Thyroid gland (tissue), 4 donors: ENCODE results near the gene MAN1B1. TPM values are rescaled to one million over a fixed set of nuclear protein-coding genes. Genes with fewer than 3 reads are reported as not detected.

Experiments
- DNase-seq, 2 donors: peaks; one replicate each; pipeline ENCODE4 v3.0.0-alpha.2; 2019
- H3K27ac ChIP-seq, 3 donors: fragments of 200-600 bp; sonication (generic); 1 replicate in 2 of 3; 2 replicates in 1 of 3; pipeline ENCODE4 v1.5.1; 2016 to 2019; ENCODE audit warnings: mild to moderate bottlenecking in 1 of 3, moderate library complexity in 1 of 3
- H3K27me3 ChIP-seq: fragments of 200-600 bp; sonication (generic); one replicate; pipeline ENCODE4 v1.5.1; 2019
- H3K36me3 ChIP-seq, 2 donors: fragments of 200-600 bp; sonication (generic); one replicate each; pipeline ENCODE4 v1.5.1; 2016 to 2019
- H3K4me1 ChIP-seq, 2 donors: fragments of 200-600 bp; sonication (generic); one replicate each; pipeline ENCODE4 v1.5.1; 2017 to 2019
- H3K4me3 ChIP-seq, 3 donors: fragments of 200-600 bp; sonication (generic); replicated peaks in 1 of 3; 1 replicate in 2 of 3; 2 replicates in 1 of 3; pipeline ENCODE4 v1.5.1; 2016; ENCODE audit warnings: mild to moderate bottlenecking in 1 of 3
- H3K9me3 ChIP-seq: fragments of 200-600 bp; sonication (generic); one replicate; pipeline ENCODE4 v1.5.1; 2017
- CTCF ChIP-seq, 6 experiments: fragments of 200-600 bp in 3 of 6; fragments of 450-650 bp in 3 of 6; sonication (generic) in 3 of 6; IDR thresholded peaks; one replicate each; pipeline ENCODE4 v1.5.1; 2016 to 2019; ENCODE audit warnings: antibody characterized with exemption in 6 of 6, mild to moderate bottlenecking in 2 of 6, inconsistent platforms in 1 of 6, moderate library complexity in 1 of 6
- POLR2A ChIP-seq, 2 donors: fragments of 450-650 bp; IDR thresholded peaks; one replicate each; pipeline ENCODE4 v1.6.1; 2017; ENCODE audit warnings: antibody characterized with exemption in 2 of 2, mild to moderate bottlenecking in 2 of 2, moderate library complexity in 1 of 2
- WGBS, 2 donors: methylation state at CpG; one replicate each; pipeline ENCODE4 v1.1.5; 2017; 5-methylcytosine and 5-hydroxymethylcytosine counted together
- intact Hi-C: fragments of 100-400 bp; cut with DNase I; formaldehyde crosslinking; loops from one replicate; pipeline ENCODE4 v1.15.1; 2023
- total RNA-seq, 4 donors: library from RNA; depleted of rRNA; stranded (reverse); fragments of >200 nt; gene quantifications; one replicate each; pipeline ENCODE4 v1.2.3, GENCODE V29; 2016

Gene MAN1B1
- total RNA-seq, 4 donors from 2014 or later, result 48.2 to 73.8 (median 67.2) TPM

GRCh38 chr9:137110911-137111787 lies 24.4 kb downstream of the MAN1B1 start:
- WGBS, 2 donors, result 90 to 92% methylated on average over 28 of the region's 28 CpGs
- no peaks in the 10 kb centered on the region for H3K27me3 ChIP-seq
- H3K36me3 ChIP-seq, result peaks cover 27 to 29% of the 10 kb centered on the region in 2 donors
- no peak for DNase-seq
- H3K4me3 ChIP-seq, result no peak overlapping the region
- intact Hi-C loops, result no loop called here
- H3K9me3 ChIP-seq, result no peaks in the 10 kb centered on the region
- TF ChIP-seq POLR2A (IDR thresholded peaks at IDR 0.05), result no peak
- no peak for TF ChIP-seq CTCF (IDR thresholded peaks at IDR 0.05)
- H3K27ac ChIP-seq, result no peak overlapping the region
- peaks cover 5 to 10% of the 10 kb centered on the region in 2 donors for H3K4me1 ChIP-seq

- intact Hi-C loops, result no loop called here
- no peak overlapping the region for H3K27ac ChIP-seq
- H3K9me3 ChIP-seq, result no peaks in the 10 kb centered on the region
- peaks cover 5 to 10% of the 10 kb centered on the region in 2 donors for H3K4me1 ChIP-seq
- TF ChIP-seq CTCF (IDR thresholded peaks at IDR 0.05) (no peak), POLR2A (IDR thresholded peaks at IDR 0.05) (no peak)
- WGBS, 2 donors, result 91 to 93% methylated on average over 16 to 22 of the region's 35 CpGs
- no peak overlapping the region for H3K4me3 ChIP-seq
- no peaks in the 10 kb centered on the region for H3K27me3 ChIP-seq
- H3K36me3 ChIP-seq, result peaks cover 23 to 27% of the 10 kb centered on the region in 2 donors
- no peak for DNase-seq
Measured at GRCh38 chr9:137111788-137112563, 25.2 kb downstream of the MAN1B1 start.

- H3K27me3 ChIP-seq, result no peaks in the 10 kb centered on the region
- no peak overlapping the region for H3K4me3 ChIP-seq
- peaks cover 15 to 19% of the 10 kb centered on the region in 2 donors for H3K36me3 ChIP-seq
- no peak for DNase-seq
- H3K27ac ChIP-seq, result no peak overlapping the region
- TF ChIP-seq POLR2A (IDR thresholded peaks at IDR 0.05), result no peak
- no peak for TF ChIP-seq CTCF (IDR thresholded peaks at IDR 0.05)
- H3K9me3 ChIP-seq, result no peaks in the 10 kb centered on the region
- peaks cover 5 to 10% of the 10 kb centered on the region in 2 donors for H3K4me1 ChIP-seq
- WGBS, 2 donors, result 94 to 97% methylated on average over 18 of the region's 42 CpGs
- intact Hi-C loops, result no loop called here
Measured at GRCh38 chr9:137112564-137113384, 26.0 kb downstream of the MAN1B1 start.

GRCh38 chr9:137113385-137114159 lies 26.8 kb downstream of the MAN1B1 start:
- peaks cover 8 to 15% of the 10 kb centered on the region in 2 donors for H3K36me3 ChIP-seq
- peak overlapping the region in 1 of 3 donors; percentile 5 for H3K4me3 ChIP-seq
- H3K27ac ChIP-seq, result no peak overlapping the region
- peaks cover 5 to 10% of the 10 kb centered on the region in 2 donors for H3K4me1 ChIP-seq
- intact Hi-C loops, result no loop called here
- WGBS, 2 donors, result 66 to 77% methylated on average over 15 to 22 of the region's 66 CpGs
- DNase-seq, result no peak
- TF ChIP-seq CTCF (IDR thresholded peaks at IDR 0.05), result no peak
- no peak for TF ChIP-seq POLR2A (IDR thresholded peaks at IDR 0.05)
- no peaks in the 10 kb centered on the region for H3K27me3 ChIP-seq
- H3K9me3 ChIP-seq, result no peaks in the 10 kb centered on the region
